H9 (cell line): ENCODE results near the gene NCKAP5. TPM values are rescaled to one million over a fixed set of nuclear protein-coding genes. Genes with fewer than 3 reads are reported as not detected.

Experiments used
- DNase-seq: peaks from one replicate; pipeline ENCODE4 v3.0.0-alpha.2; 2017
- H2AFZ ChIP-seq: one replicate; pipeline ENCODE4 v1.6.1; 2013; ENCODE audit warnings: mild to moderate bottlenecking, low read length, control low read depth, moderate library complexity
- H2AK5ac ChIP-seq: 2 replicates; pipeline ENCODE4 v1.6.1; 2013; ENCODE audit warnings: low read length, control low read depth, mixed read lengths; ENCODE audit not compliant: insufficient read length
- H2BK120ac ChIP-seq: one replicate; pipeline ENCODE4 v1.6.1; 2013; ENCODE audit warnings: low read depth, mild to moderate bottlenecking, low read length, control low read depth, inconsistent platforms; ENCODE audit not compliant: poor library complexity, severe bottlenecking
- H2BK12ac ChIP-seq: 2 replicates; pipeline ENCODE4 v1.6.1; 2013; ENCODE audit warnings: low read length, control low read depth, mixed read lengths, low read depth; ENCODE audit not compliant: insufficient read length
- H2BK15ac ChIP-seq: 2 replicates; pipeline ENCODE4 v1.6.1; 2013; ENCODE audit warnings: low read depth, low read length, control low read depth
- H2BK20ac ChIP-seq: one replicate; pipeline ENCODE4 v1.6.1; 2013; ENCODE audit warnings: low read depth, mild to moderate bottlenecking, low read length, control low read depth, inconsistent platforms; ENCODE audit not compliant: poor library complexity, severe bottlenecking
- H2BK5ac ChIP-seq: 2 replicates; pipeline ENCODE4 v1.6.1; 2013; ENCODE audit warnings: low read length, control low read depth, mixed read lengths; ENCODE audit not compliant: insufficient read length
- H3K14ac ChIP-seq: 2 replicates; pipeline ENCODE4 v1.6.1; 2013; ENCODE audit warnings: low read length, control low read depth; ENCODE audit not compliant: insufficient read depth
- H3K18ac ChIP-seq: 2 replicates; pipeline ENCODE4 v1.6.1; 2013; ENCODE audit warnings: low read depth, mild to moderate bottlenecking, mixed read lengths, low read length, control low read depth; ENCODE audit not compliant: insufficient read length
- H3K23ac ChIP-seq: 2 replicates; pipeline ENCODE4 v1.6.1; 2013; ENCODE audit warnings: low read length, control low read depth, mixed read lengths, low read depth; ENCODE audit not compliant: insufficient read length
- H3K23me2 ChIP-seq: 2 replicates; pipeline ENCODE4 v1.6.1; 2013; ENCODE audit warnings: low read depth, mild to moderate bottlenecking, mixed read lengths, low read length, control low read depth; ENCODE audit not compliant: insufficient read length, poor library complexity, severe bottlenecking
- H3K27ac ChIP-seq: 2 replicates; pipeline ENCODE4 v1.5.1; 2013; ENCODE audit warnings: low read length, control low read depth, mixed read lengths, low read depth; ENCODE audit not compliant: insufficient read length
- H3K27me3 ChIP-seq: 2 replicates; pipeline ENCODE4 v1.6.1; 2013; ENCODE audit warnings: low read length, control low read depth, inconsistent platforms; ENCODE audit not compliant: insufficient read depth
- H3K4ac ChIP-seq: 2 replicates; pipeline ENCODE4 v1.6.1; 2013; ENCODE audit warnings: low read depth, mild to moderate bottlenecking, control low read depth, inconsistent platforms, low read length, moderate library complexity
- H3K4me1 ChIP-seq: 2 replicates; pipeline ENCODE4 v1.6.1; 2013; ENCODE audit warnings: low read length, control low read depth, inconsistent platforms; ENCODE audit not compliant: insufficient read depth
- H3K4me2 ChIP-seq: 2 replicates; pipeline ENCODE4 v1.6.1; 2013; ENCODE audit warnings: low read length, control low read depth, mixed read lengths; ENCODE audit not compliant: insufficient read length, insufficient read depth
- H3K56ac ChIP-seq: 2 replicates; pipeline ENCODE4 v1.6.1; 2013; ENCODE audit warnings: low read depth, mild to moderate bottlenecking, mixed read lengths, low read length, control low read depth; ENCODE audit not compliant: insufficient read length
- H3K79me1 ChIP-seq: 2 replicates; pipeline ENCODE4 v1.6.1; 2013; ENCODE audit warnings: low read depth, mild to moderate bottlenecking, moderate library complexity, low read length, control low read depth, inconsistent platforms; ENCODE audit not compliant: insufficient read depth, poor library complexity, severe bottlenecking
- H3K79me2 ChIP-seq: 2 replicates; pipeline ENCODE4 v1.6.1; 2013; ENCODE audit warnings: low read length, control low read depth, inconsistent platforms; ENCODE audit not compliant: insufficient read depth
- H3K9ac ChIP-seq: 2 replicates; pipeline ENCODE4 v1.6.1; 2013; ENCODE audit warnings: low read length, control low read depth, mixed read lengths; ENCODE audit not compliant: insufficient read length; ENCODE audit errors: extremely low read depth
- H3K9me3 ChIP-seq: one replicate; pipeline ENCODE4 v1.6.1; 2013; ENCODE audit warnings: low read depth, low read length, inconsistent platforms; ENCODE audit not compliant: control insufficient read depth
- H3T11ph ChIP-seq: one replicate; pipeline ENCODE4 v1.6.1; 2013; ENCODE audit warnings: mild to moderate bottlenecking, low read length, control low read depth, inconsistent platforms
- H4K20me1 ChIP-seq: one replicate; pipeline ENCODE4 v1.6.1; 2013; ENCODE audit not compliant: control insufficient read depth, insufficient read length, insufficient read depth
- H4K5ac ChIP-seq: 2 replicates; pipeline ENCODE4 v1.6.1; 2013; ENCODE audit warnings: low read depth, mild to moderate bottlenecking, mixed read lengths, low read length, control low read depth; ENCODE audit not compliant: insufficient read length
- H4K8ac ChIP-seq: replicated peaks from 2 replicates; pipeline ENCODE4 v1.6.1; 2013; ENCODE audit warnings: low read length, control low read depth, mixed read lengths, low read depth; ENCODE audit not compliant: insufficient read length
- H4K91ac ChIP-seq: 2 replicates; pipeline ENCODE4 v1.6.1; 2013; ENCODE audit warnings: low read depth, mild to moderate bottlenecking, moderate library complexity, mixed read lengths, low read length, control low read depth; ENCODE audit not compliant: insufficient read length
- H3K27ac Mint-ChIP-seq, 3 experiments: 2 replicates in 2 of 3; 3 replicates in 1 of 3; pipeline ENCODE4 v1.8.0; 2020 to 2021; ENCODE audit warnings: mixed read lengths in 3 of 3, mild to moderate bottlenecking in 1 of 3, moderate library complexity in 1 of 3
- H3K27me3 Mint-ChIP-seq: 2 replicates; pipeline ENCODE4 v1.8.0; 2021; ENCODE audit warnings: low read depth, mild to moderate bottlenecking, moderate library complexity, mixed read lengths
- H3K36me3 Mint-ChIP-seq, 3 experiments: 2 replicates in 2 of 3; 3 replicates in 1 of 3; pipeline ENCODE4 v1.8.0; 2020 to 2021; ENCODE audit warnings: low read depth in 3 of 3, mixed read lengths in 3 of 3; ENCODE audit not compliant: insufficient read depth in 1 of 3
- H3K4me1 Mint-ChIP-seq, 2 experiments: 2 replicates each; pipeline ENCODE4 v1.8.0; 2020; ENCODE audit warnings: mixed read lengths in 2 of 2
- H3K4me3 Mint-ChIP-seq, 2 experiments: 2 replicates in 1 of 2; 3 replicates in 1 of 2; pipeline ENCODE4 v1.8.0; 2020 to 2021; ENCODE audit warnings: mild to moderate bottlenecking in 2 of 2, mixed read lengths in 2 of 2, moderate library complexity in 1 of 2
- H3K9me3 Mint-ChIP-seq, 2 experiments: 2 replicates in 1 of 2; 3 replicates in 1 of 2; pipeline ENCODE4 v1.8.0; 2020; ENCODE audit warnings: mild to moderate bottlenecking in 2 of 2, mixed read lengths in 2 of 2, moderate library complexity in 1 of 2
- CTCF ChIP-seq: fragments of 200-600 bp; sonication (generic); conservative IDR thresholded peaks from 3 replicates; pipeline ENCODE4 v1.8.0; 2021; ENCODE audit warnings: antibody characterized with exemption, mild to moderate bottlenecking
- WGBS: extraction: QIAGEN DNeasy Blood & Tissue Kit; methylation state at CpG from one replicate; pipeline ENCODE4 v1.1.7; 2013; ENCODE audit warnings: missing lambda C conversion rate, low lambda C conversion rate, mixed read lengths; ENCODE audit not compliant: insufficient read length; ENCODE audit errors: extremely low coverage; 5-methylcytosine and 5-hydroxymethylcytosine counted together
- total RNA-seq: library from RNA; stranded (reverse); gene quantifications from 2 replicates; pipeline ENCODE4 v1.2.1, GENCODE V29; 2021

The NCKAP5 gene
- total RNA-seq, 1 experiment from 2014 or later, result 0.26 TPM

- Histone ChIP-seq H2BK15ac (no peak overlapping the region), H3K27me3 (no peaks in the 10 kb centered on the region), H4K91ac (no peak overlapping the region), H3T11ph (no peak overlapping the region), H3K23me2 (no peaks in the 10 kb centered on the region), H3K79me2 (no peaks in the 10 kb centered on the region), H2BK120ac (no peak overlapping the region), H3K4me1 (no peaks in the 10 kb centered on the region), H2AFZ (no peak overlapping the region), H3K9me3 (peaks cover 2% of the 10 kb centered on the region), H4K20me1 (no peaks in the 10 kb centered on the region), H3K27ac (no peak overlapping the region), H2BK12ac (no peak overlapping the region), H3K56ac (no peak overlapping the region), H3K4me2 (no peak overlapping the region), H2BK5ac (no peak overlapping the region), H2BK20ac (no peak overlapping the region), H3K79me1 (no peaks in the 10 kb centered on the region), H3K4ac (no peak overlapping the region), H3K23ac (no peak overlapping the region), H3K18ac (no peak overlapping the region), H4K8ac (no peak overlapping the region), H3K14ac (no peak overlapping the region), H4K5ac (no peak overlapping the region), H2AK5ac (no peak overlapping the region), H3K9ac (no peak overlapping the region)
- no CpG with 5 or more reads among the region's 2 CpGs for WGBS
- Mint-ChIP-seq H3K4me3 (no peak overlapping the region), H3K9me3 (peaks cover 10% of the 10 kb centered on the region in 2 experiments), H3K27me3 (no peaks in the 10 kb centered on the region; the same call in 1 of the 2 replicates), H3K4me1 (no peaks in the 10 kb centered on the region), H3K36me3 (peaks cover 6 to 10% (median 8%) of the 10 kb centered on the region in 3 experiments), H3K27ac (no peak overlapping the region)
- no peak for DNase-seq
- TF ChIP-seq CTCF, result no peak
Measured at GRCh38 chr2:132999421-132999820, 568.8 kb downstream of the NCKAP5 start.
